Measurements from ENCODE around the gene ARRDC5.
"Not testable (repeated sequence)": the region's sequence is repeated elsewhere in the genome, so short reads cannot be mapped to it uniquely, and the experiment has no call there.

- not testable (repeated sequence) for TF ChIP-seq RELA (CRISPR knock-in tag; IDR thresholded peaks at IDR 0.05; ENCODE audit: borderline replicate concordance); ZNF263 (CRISPR knock-in tag; IDR thresholded peaks at IDR 0.05; ENCODE audit: low read depth); CTCF (IDR thresholded peaks at IDR 0.05); SP1 (CRISPR knock-in tag; conservative IDR thresholded peaks at IDR 0.05); SMAD3 (CRISPR knock-in tag; IDR thresholded peaks at IDR 0.05; ENCODE audit: borderline replicate concordance); TCF7 (CRISPR knock-in tag; IDR thresholded peaks at IDR 0.05; ENCODE audit: low read depth); NR2C2 (CRISPR knock-in tag; IDR thresholded peaks at IDR 0.05); ELF4 (CRISPR knock-in tag; IDR thresholded peaks at IDR 0.05; ENCODE audit: low read depth); HMGXB4 (CRISPR knock-in tag; IDR thresholded peaks at IDR 0.05); ZBTB43 (CRISPR knock-in tag; IDR thresholded peaks at IDR 0.05)
- TF ChIP-seq, protein P1, sequence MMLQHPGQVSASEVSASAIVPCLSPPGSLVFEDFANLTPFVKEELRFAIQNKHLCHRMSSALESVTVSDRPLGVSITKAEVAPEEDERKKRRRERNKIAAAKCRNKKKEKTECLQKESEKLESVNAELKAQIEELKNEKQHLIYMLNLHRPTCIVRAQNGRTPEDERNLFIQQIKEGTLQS (CRISPR knock-in tag; conservative IDR thresholded peaks at IDR 0.05), result not testable (repeated sequence)
- TF ChIP-seq, protein P2, sequence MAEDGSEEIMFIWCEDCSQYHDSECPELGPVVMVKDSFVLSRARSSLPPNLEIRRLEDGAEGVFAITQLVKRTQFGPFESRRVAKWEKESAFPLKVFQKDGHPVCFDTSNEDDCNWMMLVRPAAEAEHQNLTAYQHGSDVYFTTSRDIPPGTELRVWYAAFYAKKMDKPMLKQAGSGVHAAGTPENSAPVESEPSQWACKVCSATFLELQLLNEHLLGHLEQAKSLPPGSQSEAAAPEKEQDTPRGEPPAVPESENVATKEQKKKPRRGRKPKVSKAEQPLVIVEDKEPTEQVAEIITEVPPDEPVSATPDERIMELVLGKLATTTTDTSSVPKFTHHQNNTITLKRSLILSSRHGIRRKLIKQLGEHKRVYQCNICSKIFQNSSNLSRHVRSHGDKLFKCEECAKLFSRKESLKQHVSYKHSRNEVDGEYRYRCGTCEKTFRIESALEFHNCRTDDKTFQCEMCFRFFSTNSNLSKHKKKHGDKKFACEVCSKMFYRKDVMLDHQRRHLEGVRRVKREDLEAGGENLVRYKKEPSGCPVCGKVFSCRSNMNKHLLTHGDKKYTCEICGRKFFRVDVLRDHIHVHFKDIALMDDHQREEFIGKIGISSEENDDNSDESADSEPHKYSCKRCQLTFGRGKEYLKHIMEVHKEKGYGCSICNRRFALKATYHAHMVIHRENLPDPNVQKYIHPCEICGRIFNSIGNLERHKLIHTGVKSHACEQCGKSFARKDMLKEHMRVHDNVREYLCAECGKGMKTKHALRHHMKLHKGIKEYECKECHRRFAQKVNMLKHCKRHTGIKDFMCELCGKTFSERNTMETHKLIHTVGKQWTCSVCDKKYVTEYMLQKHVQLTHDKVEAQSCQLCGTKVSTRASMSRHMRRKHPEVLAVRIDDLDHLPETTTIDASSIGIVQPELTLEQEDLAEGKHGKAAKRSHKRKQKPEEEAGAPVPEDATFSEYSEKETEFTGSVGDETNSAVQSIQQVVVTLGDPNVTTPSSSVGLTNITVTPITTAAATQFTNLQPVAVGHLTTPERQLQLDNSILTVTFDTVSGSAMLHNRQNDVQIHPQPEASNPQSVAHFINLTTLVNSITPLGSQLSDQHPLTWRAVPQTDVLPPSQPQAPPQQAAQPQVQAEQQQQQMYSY (CRISPR knock-in tag; IDR thresholded peaks at IDR 0.05), result not testable (repeated sequence)
Observed at GRCh38 chr19:4884993-4885392, 17.7 kb downstream of the ARRDC5 start.

All from WTC11 (cell line).